Measurements from ENCODE around the gene EDC3.
A peak's percentile ranks its signal among the peaks of the same experiment; 100 is the strongest.

EDC3 gene

DNA sequence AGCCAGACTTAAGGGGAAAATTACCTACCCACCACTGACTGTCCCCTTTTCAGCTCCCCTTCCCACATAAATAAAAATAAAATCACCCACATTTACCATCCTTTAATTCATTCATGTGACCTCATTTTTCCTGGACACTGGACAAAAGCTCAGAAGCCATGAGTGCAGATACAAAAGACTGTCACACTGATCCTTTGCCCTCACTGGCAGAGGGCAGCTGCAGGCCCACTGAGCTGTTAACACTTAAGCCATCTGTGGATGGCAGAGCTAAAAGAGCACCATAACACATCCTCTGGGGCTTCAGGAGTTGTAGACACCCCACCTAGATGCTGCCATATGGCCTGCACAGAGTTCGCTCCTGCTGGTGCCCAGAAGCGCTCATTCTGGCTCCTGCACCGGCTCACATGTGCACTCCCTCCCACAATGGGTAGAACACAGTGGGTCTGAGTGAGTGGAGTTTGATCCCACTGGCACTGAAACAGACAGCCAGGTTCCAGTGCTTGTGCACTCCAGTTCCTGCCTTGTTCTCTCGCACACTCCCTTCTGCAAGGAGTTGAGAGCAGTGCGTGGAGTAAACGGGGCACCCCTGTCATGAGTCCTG lies 38.8 kb downstream of the EDC3 start:
- in situ Hi-C loops (cut with HindIII; ENCODE audit: low pct_unique_long_range_greater_than_20kb, low sequenced_read_pairs): no loop called here
- no peak for TF ChIP-seq JUND (IDR thresholded peaks at IDR 0.05; ENCODE audit: low read depth)
- DNase-seq (ENCODE audit: low read depth in 1 of 2, low spot score in 1 of 2): no peak

DNA sequence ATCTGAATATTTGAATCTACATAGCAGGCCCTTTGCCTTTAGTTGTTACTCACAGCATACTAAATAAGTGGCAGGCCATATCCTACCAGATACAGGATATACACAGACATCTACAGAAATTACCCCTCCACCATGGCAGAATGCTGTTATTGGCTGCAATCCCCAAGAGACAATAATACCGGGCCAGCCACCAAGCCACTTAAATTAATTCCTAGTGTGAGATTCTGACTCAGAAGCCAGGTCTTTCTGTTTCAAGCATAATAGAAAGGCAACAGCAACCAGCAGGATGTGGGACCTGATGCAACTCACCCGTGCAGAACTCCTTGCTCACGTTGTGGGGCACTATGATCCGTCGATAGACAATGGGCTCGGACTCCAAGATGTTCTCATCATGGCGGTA lies 40.4 kb downstream of the EDC3 start:
- TF ChIP-seq JUND (IDR thresholded peaks at IDR 0.05; ENCODE audit: low read depth): no peak
- no peak for DNase-seq (ENCODE audit: low read depth in 1 of 2, low spot score in 1 of 2)
- in situ Hi-C loops (cut with HindIII; ENCODE audit: low pct_unique_long_range_greater_than_20kb, low sequenced_read_pairs): no loop called here

DNA sequence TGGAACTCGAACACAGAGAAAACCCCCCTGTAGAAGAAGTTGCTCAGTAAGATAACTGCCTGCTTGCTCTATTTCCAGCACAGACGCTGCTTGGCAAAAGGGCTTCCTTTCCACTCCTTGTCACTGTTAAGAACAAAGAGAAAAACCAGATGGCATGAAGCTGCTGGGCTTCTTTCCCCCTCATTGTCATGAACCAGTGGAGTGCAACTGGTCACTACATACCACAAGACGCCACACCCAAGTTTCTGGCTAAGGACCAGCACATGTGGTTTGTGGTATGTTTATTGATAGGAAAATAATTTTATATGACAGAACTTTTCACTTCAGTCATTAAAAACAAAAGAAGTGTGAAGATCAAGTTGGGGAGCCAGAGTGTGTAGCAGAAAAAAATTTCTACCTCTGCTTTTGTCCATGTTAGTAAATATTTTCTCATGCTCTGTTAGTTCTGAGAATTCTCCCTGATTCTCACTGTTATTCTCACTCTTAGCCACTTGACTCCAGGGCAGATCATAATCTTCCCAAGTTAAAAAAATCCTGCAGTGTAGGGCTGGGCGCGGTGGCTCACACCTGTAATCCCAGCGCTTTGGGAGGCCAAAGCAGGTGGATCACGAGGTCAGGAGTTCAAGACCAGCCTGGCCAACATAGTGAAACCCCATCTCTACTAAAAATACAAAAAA lies 42.3 kb downstream of the EDC3 start:
- TF ChIP-seq JUND (IDR thresholded peaks at IDR 0.05; ENCODE audit: low read depth): no peak
- no peak for DNase-seq (ENCODE audit: low read depth in 1 of 2, low spot score in 1 of 2)
- in situ Hi-C loops (cut with HindIII; ENCODE audit: low pct_unique_long_range_greater_than_20kb, low sequenced_read_pairs): no loop called here

DNA sequence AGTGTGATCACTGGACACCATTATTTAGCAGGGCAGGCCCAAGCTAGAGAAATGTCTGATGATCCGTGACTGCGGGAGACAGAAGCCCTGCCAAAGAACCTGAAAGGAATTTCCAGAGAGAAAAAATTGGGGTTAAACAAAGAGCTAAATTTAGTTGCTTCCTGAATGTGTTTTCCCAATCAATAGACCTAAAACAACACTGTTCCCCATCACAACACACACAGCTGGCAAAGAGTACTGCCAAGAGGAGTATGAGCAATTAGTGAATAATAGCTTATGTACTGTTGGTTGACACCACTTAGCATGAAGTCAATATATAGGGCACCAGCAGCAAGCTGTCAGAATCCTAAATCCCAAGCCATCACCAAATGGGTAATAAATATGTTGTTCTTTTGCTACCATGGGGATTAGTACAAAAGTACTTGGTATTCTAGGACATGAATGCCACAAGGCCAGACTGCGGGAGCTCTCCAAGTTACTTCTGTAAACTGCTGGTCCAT lies 44.5 kb downstream of the EDC3 start:
- no peak for TF ChIP-seq JUND (IDR thresholded peaks at IDR 0.05; ENCODE audit: low read depth)
- in situ Hi-C loops (cut with HindIII; ENCODE audit: low pct_unique_long_range_greater_than_20kb, low sequenced_read_pairs): no loop called here
- no peak for DNase-seq (ENCODE audit: low read depth in 1 of 2, low spot score in 1 of 2)

DNA sequence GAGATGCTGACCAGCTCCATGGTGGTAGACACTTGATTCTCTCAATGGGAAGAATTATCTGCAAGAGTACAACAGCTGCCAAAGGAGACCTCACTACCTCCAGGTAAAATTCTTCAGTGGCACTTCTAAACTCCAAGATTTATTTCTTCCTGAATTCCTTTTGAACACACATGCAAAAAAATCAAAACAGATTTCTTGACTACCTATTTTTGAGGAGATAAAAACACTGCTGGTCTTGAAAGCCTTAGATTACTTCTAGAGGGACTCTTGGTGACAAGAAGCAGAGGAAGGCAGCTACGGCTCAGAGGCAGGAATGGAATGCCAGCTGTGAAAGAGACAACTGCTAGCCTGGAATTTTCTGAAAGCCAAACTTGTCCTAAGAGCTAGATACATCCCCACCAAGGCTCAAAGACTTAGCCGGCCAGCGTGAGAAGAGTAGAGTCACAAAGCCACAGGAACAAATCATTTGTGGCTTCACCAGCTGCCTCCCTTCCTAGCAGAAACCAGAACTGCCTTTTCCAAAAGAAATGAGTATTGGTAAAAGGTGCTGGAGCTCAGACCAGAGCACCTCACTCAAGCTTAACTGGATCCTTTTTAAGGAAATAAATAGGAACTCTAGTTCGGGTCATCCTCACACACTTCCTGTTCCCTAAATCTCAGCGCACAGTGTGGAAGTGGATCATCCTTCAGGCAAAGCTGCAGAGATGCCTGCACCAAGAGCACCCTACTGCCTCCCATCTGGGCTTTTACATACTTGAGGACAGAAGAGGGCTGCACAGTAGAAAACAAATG lies 47.6 kb downstream of the EDC3 start:
- in situ Hi-C loops (cut with HindIII; ENCODE audit: low pct_unique_long_range_greater_than_20kb, low sequenced_read_pairs): no loop called here

DNA sequence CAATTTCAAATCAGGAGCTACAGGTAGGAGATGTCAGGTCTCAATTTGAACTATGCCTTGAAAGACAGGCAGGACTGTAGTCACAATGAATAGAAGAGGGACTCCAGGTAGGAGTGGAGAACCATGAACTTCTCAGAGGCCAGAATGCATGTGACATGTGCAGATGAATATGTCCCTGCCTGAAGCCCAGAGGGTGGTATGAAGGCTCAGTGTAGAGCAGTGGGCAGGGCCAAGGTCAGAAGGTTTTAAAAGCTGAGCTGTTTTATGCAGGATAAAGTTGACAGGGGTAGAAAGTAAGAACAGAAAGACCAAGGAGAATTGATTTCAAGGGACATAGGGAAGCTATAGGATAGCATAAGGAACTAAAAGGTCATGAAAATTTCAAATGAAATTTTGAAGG lies 49.3 kb downstream of the EDC3 start:
- no peak for DNase-seq (ENCODE audit: low read depth in 1 of 2, low spot score in 1 of 2)
- no peak for TF ChIP-seq JUND (IDR thresholded peaks at IDR 0.05; ENCODE audit: low read depth)
- in situ Hi-C loops (cut with HindIII; ENCODE audit: low pct_unique_long_range_greater_than_20kb, low sequenced_read_pairs): no loop called here

More for the DNA sequence above, 47.6 kb downstream of the EDC3 start:
- DNase-seq (ENCODE audit: low read depth in 1 of 2, low spot score in 1 of 2): no peak
- no peak for TF ChIP-seq JUND (IDR thresholded peaks at IDR 0.05; ENCODE audit: low read depth)

DNA sequence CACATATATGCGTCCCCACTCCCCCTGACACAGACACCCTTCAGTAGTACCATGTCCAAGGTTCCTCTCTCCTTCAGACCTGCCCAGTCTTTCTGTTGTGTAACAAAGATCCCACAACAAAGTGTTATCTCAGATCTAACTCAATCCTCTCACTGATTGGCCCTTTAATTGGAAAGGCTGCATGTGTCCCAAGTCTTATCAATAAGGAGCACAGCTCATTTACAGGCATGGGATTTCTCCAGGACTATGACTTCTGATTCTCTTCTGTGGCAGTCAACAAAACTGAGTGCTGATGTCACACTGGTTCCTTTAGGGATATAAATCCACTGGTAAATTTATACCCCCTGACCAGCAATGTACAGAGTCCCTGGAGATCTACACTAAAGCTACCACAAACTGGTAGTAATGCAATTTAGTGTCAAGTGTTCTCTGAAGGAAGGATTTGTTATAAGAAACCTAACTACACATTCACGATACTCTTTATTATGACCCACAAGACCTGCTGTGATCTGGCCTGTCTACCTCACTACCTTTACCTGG lies 52.1 kb downstream of the EDC3 start:
- in situ Hi-C loops (cut with HindIII; ENCODE audit: low pct_unique_long_range_greater_than_20kb, low sequenced_read_pairs): no loop called here
- DNase-seq (ENCODE audit: low read depth in 1 of 2, low spot score in 1 of 2): no peak
- TF ChIP-seq JUND (IDR thresholded peaks at IDR 0.05; ENCODE audit: low read depth): no peak

DNA sequence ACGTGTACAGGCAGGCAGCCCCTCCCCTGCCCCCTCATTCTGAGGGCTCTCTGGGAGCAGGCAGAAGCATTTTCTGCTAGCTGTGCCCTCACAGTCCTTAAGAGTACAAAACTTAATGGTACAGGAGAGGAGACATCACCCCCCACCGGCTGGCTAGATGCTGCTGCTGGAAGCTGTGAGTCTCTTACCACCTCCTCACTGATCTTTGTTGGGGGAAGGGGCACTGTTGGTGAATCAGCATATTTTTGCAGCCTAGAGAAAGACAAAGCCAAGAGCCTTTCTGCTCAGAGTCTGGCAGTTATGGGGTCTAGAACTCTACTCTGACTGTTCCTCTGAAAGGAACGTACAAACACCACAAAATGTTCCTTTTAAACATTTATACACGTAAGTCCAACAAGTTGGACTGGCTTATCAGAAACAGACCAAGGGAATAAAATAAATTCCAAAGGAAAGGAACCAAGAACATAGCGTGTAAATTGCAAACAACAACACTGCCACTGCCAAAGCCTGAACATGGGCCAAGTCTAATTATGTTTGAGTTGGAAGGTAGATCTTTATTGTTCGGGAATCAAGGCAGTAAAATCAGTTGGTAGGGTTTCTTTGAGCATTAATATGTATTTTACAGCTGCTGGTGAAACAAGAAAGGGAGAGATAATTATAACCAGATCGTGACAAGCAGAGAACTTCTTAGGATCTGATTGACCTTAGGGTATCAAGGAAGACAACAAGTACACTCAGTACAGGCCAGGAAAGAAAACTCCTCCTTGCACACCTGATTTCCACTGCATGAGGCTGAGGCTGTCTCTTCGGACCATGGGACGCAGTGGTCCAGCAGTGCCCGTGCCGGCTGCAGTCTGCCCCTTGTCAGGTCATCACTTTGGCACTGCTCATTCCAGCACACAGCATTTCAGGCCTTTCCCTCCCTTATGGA lies 52.8 kb downstream of the EDC3 start:
- in situ Hi-C loops (cut with HindIII; ENCODE audit: low pct_unique_long_range_greater_than_20kb, low sequenced_read_pairs): no loop called here

DNA sequence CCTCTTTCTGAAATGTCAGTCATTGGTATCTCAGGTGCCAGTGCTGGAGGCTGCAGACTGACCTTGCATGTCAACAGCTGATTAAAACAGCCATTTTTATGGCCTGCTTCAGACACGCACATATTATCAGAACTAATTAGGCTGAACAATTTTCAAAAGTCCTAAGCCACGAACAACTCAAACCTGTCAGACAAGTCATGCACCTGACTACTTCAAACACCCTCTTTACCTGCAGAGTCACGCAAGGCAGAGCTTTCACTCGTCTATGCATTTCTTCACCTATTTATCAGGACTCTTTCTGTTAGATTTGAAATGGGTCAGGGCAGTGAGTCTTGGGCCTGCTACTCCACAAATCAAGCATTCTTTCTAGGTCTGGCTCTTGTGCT lies 53.5 kb downstream of the EDC3 start:
- in situ Hi-C loops (cut with HindIII; ENCODE audit: low pct_unique_long_range_greater_than_20kb, low sequenced_read_pairs): no loop called here
- DNase-seq (ENCODE audit: low read depth in 1 of 2, low spot score in 1 of 2): peak; percentile 30 to 71
- 0 out of 2 replicates have a peak, but pooled peaks have one; percentile 22 for TF ChIP-seq JUND (IDR thresholded peaks at IDR 0.05; ENCODE audit: low read depth)

More for the DNA sequence above, 52.8 kb downstream of the EDC3 start:
- DNase-seq (ENCODE audit: low read depth in 1 of 2, low spot score in 1 of 2): no peak
- 0 out of 2 replicates have a peak, but pooled peaks have one; percentile 39 for TF ChIP-seq JUND (IDR thresholded peaks at IDR 0.05; ENCODE audit: low read depth)

DNA sequence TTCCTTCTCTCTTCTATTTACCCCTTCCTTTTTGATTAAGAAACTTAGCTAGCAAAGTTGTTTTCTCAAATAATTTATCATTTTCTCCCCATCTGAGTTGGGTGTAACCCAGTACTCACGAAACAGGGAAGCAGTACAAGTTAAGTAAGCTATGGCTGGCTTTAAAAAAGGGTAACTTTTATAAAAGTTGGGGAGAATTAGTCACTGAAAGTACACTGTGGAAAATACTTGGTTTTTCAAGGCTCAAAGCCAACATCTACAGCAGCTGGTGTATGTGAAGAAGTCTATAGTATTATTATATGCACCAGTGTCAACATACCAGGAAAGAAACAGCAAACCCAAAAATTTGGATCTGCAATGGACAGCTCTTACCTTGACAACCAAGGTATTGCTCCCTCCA lies 54.7 kb downstream of the EDC3 start:
- no peak for TF ChIP-seq JUND (IDR thresholded peaks at IDR 0.05; ENCODE audit: low read depth)
- no peak for DNase-seq (ENCODE audit: low read depth in 1 of 2, low spot score in 1 of 2)
- in situ Hi-C loops (cut with HindIII; ENCODE audit: low pct_unique_long_range_greater_than_20kb, low sequenced_read_pairs): no loop called here

DNA sequence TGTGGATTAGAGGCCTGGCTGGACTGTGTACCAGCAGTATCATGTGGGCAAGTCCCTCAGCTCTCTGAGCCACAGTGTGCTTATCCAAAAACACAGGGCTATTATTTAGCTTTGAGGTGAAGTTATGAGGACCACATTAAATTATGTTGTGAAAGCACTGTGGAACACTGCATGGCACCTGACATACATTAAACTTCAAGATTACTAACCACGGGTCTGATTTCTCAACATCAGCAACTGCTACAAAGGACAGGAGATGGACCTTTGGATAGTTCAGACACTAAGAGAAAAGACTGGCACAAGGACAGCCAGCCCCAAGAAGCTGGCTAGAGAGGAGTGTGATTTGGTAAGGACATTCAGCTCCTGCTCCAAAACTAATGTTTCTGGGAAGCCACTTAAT lies 58.8 kb downstream of the EDC3 start:
- no peak for TF ChIP-seq JUND (IDR thresholded peaks at IDR 0.05; ENCODE audit: low read depth)
- DNase-seq (ENCODE audit: low read depth in 1 of 2, low spot score in 1 of 2): no peak
- in situ Hi-C loops (cut with HindIII; ENCODE audit: low pct_unique_long_range_greater_than_20kb, low sequenced_read_pairs): no loop called here

DNA sequence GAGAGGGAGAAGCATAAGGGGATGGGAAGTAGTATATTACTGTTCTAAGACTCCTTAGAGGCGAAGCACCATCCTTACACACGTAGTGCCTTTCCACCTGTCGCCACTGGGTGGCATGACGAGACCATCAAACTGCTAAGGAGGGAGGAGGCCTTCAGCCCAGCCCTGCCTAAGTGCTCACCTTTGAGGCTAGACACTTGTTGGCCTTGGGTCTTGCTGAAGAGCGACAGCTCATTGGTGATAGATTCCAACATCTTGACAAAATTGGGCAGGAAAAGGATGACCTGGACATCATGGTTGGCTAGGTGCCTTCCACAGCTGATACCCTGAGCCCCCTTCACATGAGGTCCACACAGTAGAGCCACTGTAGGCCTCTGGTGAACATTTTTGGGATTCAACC lies 60.6 kb downstream of the EDC3 start:
- in situ Hi-C loops (cut with HindIII; ENCODE audit: low pct_unique_long_range_greater_than_20kb, low sequenced_read_pairs): no loop called here
- peak; percentile 61 to 85 for DNase-seq (ENCODE audit: low read depth in 1 of 2, low spot score in 1 of 2)
- TF ChIP-seq JUND (IDR thresholded peaks at IDR 0.05; ENCODE audit: low read depth): no peak
